ENCODE results near the gene CCNL1.

CCNL1 gene

GRCh38 chr3:157142315-157142714 is 17.6 kb downstream of the CCNL1 start:
- no peak for DNase-seq

GRCh38 chr3:157139938-157140534 is 19.9 kb downstream of the CCNL1 start:
- no peak for DNase-seq

GRCh38 chr3:157136647-157137387 is 23.1 kb downstream of the CCNL1 start:
- DNase-seq, result no peak

GRCh38 chr3:157135671-157136396 is 24.1 kb downstream of the CCNL1 start:
- DNase-seq, result no peak

- DNase-seq, result no peak
These were observed 25.2 kb downstream of the CCNL1 start for GRCh38 chr3:157134620-157135191.

- no peak for DNase-seq
These were observed 26.3 kb downstream of the CCNL1 start for GRCh38 chr3:157133434-157134320.

- no peak for DNase-seq
These were observed 27.0 kb downstream of the CCNL1 start for GRCh38 chr3:157132936-157133335.

- no peak for DNase-seq
These were observed 27.6 kb downstream of the CCNL1 start for GRCh38 chr3:157132341-157132740.

- DNase-seq, result peak; percentile 21
These were observed 28.1 kb downstream of the CCNL1 start for GRCh38 chr3:157131861-157132260.

GRCh38 chr3:157130467-157131251 is 29.3 kb downstream of the CCNL1 start:
- no peak for DNase-seq

- DNase-seq, result no peak
These were observed 30.0 kb downstream of the CCNL1 start for GRCh38 chr3:157129803-157130466.

GRCh38 chr3:157128771-157129681 is 30.9 kb downstream of the CCNL1 start:
- DNase-seq, result no peak

- peak; percentile 70 for DNase-seq
These were observed 31.8 kb downstream of the CCNL1 start for GRCh38 chr3:157127831-157128767.

GRCh38 chr3:157127268-157127667 is 32.7 kb downstream of the CCNL1 start:
- no peak for DNase-seq

- DNase-seq, result no peak
These were observed 33.6 kb downstream of the CCNL1 start for GRCh38 chr3:157126365-157126764.

GRCh38 chr3:157125101-157125500 is 34.8 kb downstream of the CCNL1 start:
- no peak for DNase-seq

- no peak for DNase-seq
These were observed 36.3 kb downstream of the CCNL1 start for GRCh38 chr3:157123621-157124020.

- no peak for DNase-seq
These were observed 37.0 kb downstream of the CCNL1 start for GRCh38 chr3:157122832-157123427.

Measured in GOT3 (cell line).